Common myeloid progenitor, CD34-positive (primary cell): ENCODE measurements around the gene CHD1L.
A peak's percentile ranks its signal among the peaks of the same experiment; 100 is the strongest.
"Not testable (repeated sequence)": the region's sequence is repeated elsewhere in the genome, so short reads cannot be mapped to it uniquely, and the experiment has no call there.

Source experiments
- CTCF ChIA-PET: fragments of 350-600 bp; sonication (Branson Sonifier 250); formaldehyde crosslinking; loops from one replicate; lab custom pipeline; 2021; ENCODE audit warnings: antibody characterized with exemption; lab: Charles Lee
- POLR2A ChIA-PET: fragments of 350-600 bp; sonication (Branson Sonifier 250); formaldehyde crosslinking; loops from one replicate; lab custom pipeline; 2021; ENCODE audit warnings: antibody characterized with exemption; lab: Charles Lee
- DNase-seq, 3 donors: peaks; one replicate each; pipeline versions ENCODE4 v3.0.0 to v3.0.0-alpha.2; 2013
- H3K27ac ChIP-seq, 2 experiments: 1 replicate in 1 of 2; 2 replicates in 1 of 2; pipeline ENCODE4 v1.7.0; 2013; ENCODE audit warnings: inconsistent platforms in 2 of 2, low read length in 2 of 2, mild to moderate bottlenecking in 2 of 2, low read depth in 1 of 2, moderate library complexity in 1 of 2; ENCODE audit not compliant: severe bottlenecking in 2 of 2, insufficient read depth in 1 of 2, poor library complexity in 1 of 2
- H3K27me3 ChIP-seq, 5 experiments: replicated peaks in 2 of 5; 1 replicate in 3 of 5; 2 replicates in 2 of 5; pipeline versions ENCODE4 v1.6.1 to v1.7.0; 2013; ENCODE audit warnings: low read length in 4 of 5, mild to moderate bottlenecking in 2 of 5, moderate library complexity in 2 of 5, inconsistent platforms in 1 of 5; ENCODE audit not compliant: insufficient read depth in 5 of 5, control insufficient read depth in 4 of 5
- H3K36me3 ChIP-seq, 4 experiments: 1 replicate in 2 of 4; 2 replicates in 2 of 4; pipeline versions ENCODE4 v1.6.1 to v1.7.0; 2013; ENCODE audit warnings: low read length in 3 of 4, control low read depth in 1 of 4, mild to moderate bottlenecking in 1 of 4; ENCODE audit not compliant: control insufficient read depth in 4 of 4, insufficient read depth in 4 of 4
- H3K4me1 ChIP-seq, 4 experiments: 1 replicate in 3 of 4; 2 replicates in 1 of 4; pipeline versions ENCODE4 v1.6.1 to v1.7.1; 2013; ENCODE audit warnings: low read length in 3 of 4, mild to moderate bottlenecking in 3 of 4, control low read depth in 1 of 4, inconsistent platforms in 1 of 4, moderate library complexity in 1 of 4; ENCODE audit not compliant: control insufficient read depth in 4 of 4, insufficient read depth in 4 of 4; ENCODE audit errors: control extremely low read depth in 1 of 4
- H3K4me3 ChIP-seq, 7 experiments: 1 replicate in 4 of 7; 2 replicates in 3 of 7; pipeline versions ENCODE4 v1.5.1 to v1.7.0; 2013; ENCODE audit warnings: mild to moderate bottlenecking in 7 of 7, low read length in 6 of 7, moderate library complexity in 6 of 7, inconsistent platforms in 2 of 7, low read depth in 2 of 7, control low read depth in 1 of 7; ENCODE audit not compliant: insufficient read depth in 4 of 7, control insufficient read depth in 1 of 7; ENCODE audit errors: extremely low read depth in 1 of 7
- H3K9me3 ChIP-seq, 5 experiments: 1 replicate in 4 of 5; 2 replicates in 1 of 5; pipeline versions ENCODE4 v1.6.1 to v1.7.1; 2013; ENCODE audit warnings: low read length in 4 of 5, mild to moderate bottlenecking in 2 of 5, inconsistent platforms in 1 of 5, low read depth in 1 of 5, moderate library complexity in 1 of 5; ENCODE audit not compliant: control insufficient read depth in 4 of 5, insufficient read depth in 2 of 5; ENCODE audit errors: control extremely low read depth in 1 of 5
- WGBS: methylation state at CpG from one replicate; pipeline ENCODE4 v1.1.5; 2013; ENCODE audit not compliant: insufficient coverage; 5-methylcytosine and 5-hydroxymethylcytosine counted together

The CHD1L gene

GRCh38 chr1:147297438-147297837 is 55.0 kb downstream of the CHD1L start:
- peaks cover 3 to 46% (median 17%) of the 10 kb centered on the region in 5 experiments for H3K9me3 ChIP-seq
- 100% methylated on average over 1 of the region's 2 CpGs for WGBS
- DNase-seq: no peak
- no peaks in the 10 kb centered on the region for H3K27me3 ChIP-seq
- peaks cover 0 to 5% (median 2%) of the 10 kb centered on the region in 4 experiments for H3K4me1 ChIP-seq
- H3K27ac ChIP-seq: no peak overlapping the region
- peaks cover 38 to 65% (median 56%) of the 10 kb centered on the region in 4 experiments for H3K36me3 ChIP-seq
- H3K4me3 ChIP-seq: no peak overlapping the region
- ChIA-PET POLR2A (no interaction called here), CTCF (no interaction called here)

- H3K36me3 ChIP-seq, POLR2A ChIA-PET, H3K4me3 ChIP-seq, CTCF ChIA-PET, H3K4me1 ChIP-seq, DNase-seq, H3K27ac ChIP-seq, H3K27me3 ChIP-seq: not testable (repeated sequence)
- peaks cover 0 to 43% (median 7%) of the 10 kb centered on the region in 5 experiments for H3K9me3 ChIP-seq
- WGBS: 96% methylated on average over 3 of the region's 3 CpGs
Measured at GRCh38 chr1:147305803-147306202, 63.3 kb downstream of the CHD1L start.

- DNase-seq: no peak
- Histone ChIP-seq H3K4me3 (no peak overlapping the region), H3K4me1 (no peaks in the 10 kb centered on the region), H3K27me3 (no peaks in the 10 kb centered on the region), H3K9me3 (no peaks in the 10 kb centered on the region), H3K36me3 (no peaks in the 10 kb centered on the region), H3K27ac (no peak overlapping the region)
- WGBS: 92% methylated on average over 2 of the region's 3 CpGs
- ChIA-PET POLR2A (no interaction called here), CTCF (no interaction called here)
Measured at GRCh38 chr1:147316968-147317367, 74.5 kb downstream of the CHD1L start.

DNA sequence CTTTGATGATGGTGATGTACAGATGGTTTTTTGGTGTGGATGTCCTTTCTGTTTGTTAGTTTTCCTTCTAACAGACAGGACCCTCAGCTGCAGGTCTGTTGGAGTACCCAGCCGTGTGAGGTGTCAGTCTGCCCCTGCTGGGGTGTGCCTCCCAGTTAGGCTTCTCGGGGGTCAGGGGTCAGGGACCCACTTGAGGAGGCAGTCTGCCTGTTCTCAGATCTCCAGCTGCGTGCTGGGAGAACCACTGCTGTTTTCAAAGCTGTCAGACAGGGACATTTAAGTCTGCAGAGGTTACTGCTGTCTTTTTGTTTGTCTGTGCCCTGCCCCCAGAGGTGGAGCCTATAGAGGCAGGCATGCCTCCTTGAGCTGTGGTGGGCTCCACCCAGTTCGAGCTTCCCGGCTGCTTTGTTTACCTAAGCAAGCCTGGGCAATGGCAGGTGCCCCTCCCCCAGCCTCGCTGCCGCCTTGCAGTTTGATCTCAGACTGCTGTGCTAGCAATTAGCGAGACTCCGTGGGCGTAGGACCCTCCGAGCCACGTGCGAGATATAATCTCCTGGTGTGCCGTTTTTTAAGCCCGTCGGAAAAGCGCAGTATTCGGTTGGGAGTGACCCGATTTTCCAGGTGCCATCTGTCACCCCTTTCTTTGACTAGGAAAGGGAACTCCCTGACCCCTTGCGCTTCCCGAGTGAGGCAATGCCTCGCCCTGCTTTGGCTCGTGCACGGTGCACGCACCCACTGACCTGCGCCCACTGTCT is 84.6 kb downstream of the CHD1L start:
- H3K9me3 ChIP-seq, CTCF ChIA-PET, H3K36me3 ChIP-seq, H3K4me1 ChIP-seq, H3K27ac ChIP-seq, H3K4me3 ChIP-seq, DNase-seq, H3K27me3 ChIP-seq, POLR2A ChIA-PET: not testable (repeated sequence)
- 85% methylated on average over 12 of the region's 26 CpGs for WGBS

DNA sequence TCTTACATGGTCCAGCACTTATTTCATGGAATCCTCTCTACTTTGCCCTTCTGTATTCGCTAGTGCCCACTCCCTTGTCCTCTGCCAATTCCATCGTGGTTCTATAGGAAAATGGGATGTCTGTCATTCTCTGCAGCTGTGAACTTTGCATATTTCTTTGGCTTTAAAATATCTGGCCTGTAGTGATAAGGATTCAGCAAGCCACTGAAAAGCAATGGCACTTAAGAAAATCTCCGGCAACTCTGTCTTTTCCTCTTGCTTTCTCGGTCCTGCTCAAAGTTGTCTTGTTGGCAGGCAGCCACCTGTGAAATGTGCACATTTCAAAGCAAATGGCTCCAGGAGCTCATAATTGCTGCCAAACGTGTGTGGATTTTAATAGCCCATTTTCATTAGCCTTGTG is 91.8 kb downstream of the CHD1L start:
- 48% methylated on average over 4 of the region's 5 CpGs for WGBS
- Histone ChIP-seq H3K4me1 (peaks cover 0 to 2% (median 1%) of the 10 kb centered on the region in 4 experiments), H3K27ac (no peak overlapping the region), H3K36me3 (no peaks in the 10 kb centered on the region), H3K4me3 (no peak overlapping the region), H3K27me3 (peaks cover 0 to 2% (median 0%) of the 10 kb centered on the region in 5 experiments), H3K9me3 (peaks cover 0 to 2% (median 0%) of the 10 kb centered on the region in 5 experiments)
- peak in 2 of 3 donors; percentile 15 to 27 for DNase-seq
- CTCF ChIA-PET: interaction anchor here (1.1 kb wide), 1 partner anchor 9 kb away, joined by 3 read pairs; no protein-coding TSS in a partner anchor
- POLR2A ChIA-PET: interaction anchor here (0.7 kb wide), 1 partner anchor 15 kb away, joined by 3 read pairs; no protein-coding TSS in a partner anchor

DNA sequence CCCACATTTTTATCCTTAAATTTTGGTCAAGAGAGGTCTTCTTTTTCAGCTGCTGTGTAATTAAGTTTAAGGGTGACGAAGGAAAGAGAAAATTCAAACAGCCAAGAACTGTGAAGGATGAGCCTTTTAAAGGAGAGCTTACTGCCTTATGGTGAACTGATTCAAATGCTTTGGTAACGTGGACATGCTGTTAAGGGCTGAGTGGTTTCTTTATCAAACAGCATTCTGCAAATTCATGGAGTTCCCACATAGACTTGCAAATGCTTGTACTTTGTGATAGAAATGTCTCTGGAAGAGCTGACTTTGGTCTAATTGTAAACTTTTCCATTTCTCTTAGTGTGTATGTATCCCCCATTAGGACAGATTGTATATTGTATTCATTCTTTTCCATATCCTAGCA is 93.8 kb downstream of the CHD1L start:
- no peak for DNase-seq
- peaks cover 0 to 2% (median 1%) of the 10 kb centered on the region in 4 experiments for H3K4me1 ChIP-seq
- H3K9me3 ChIP-seq: peaks cover 0 to 2% (median 0%) of the 10 kb centered on the region in 5 experiments
- 100% methylated on average over 2 of the region's 2 CpGs for WGBS
- peaks cover 0 to 2% (median 0%) of the 10 kb centered on the region in 5 experiments for H3K27me3 ChIP-seq
- no peaks in the 10 kb centered on the region for H3K36me3 ChIP-seq
- no peak overlapping the region for H3K4me3 ChIP-seq
- POLR2A ChIA-PET: no interaction called here
- CTCF ChIA-PET: interaction anchor here (1.0 kb wide), 1 partner anchor 133 kb away, joined by 3 read pairs; no protein-coding TSS in a partner anchor
- H3K27ac ChIP-seq: no peak overlapping the region

DNA sequence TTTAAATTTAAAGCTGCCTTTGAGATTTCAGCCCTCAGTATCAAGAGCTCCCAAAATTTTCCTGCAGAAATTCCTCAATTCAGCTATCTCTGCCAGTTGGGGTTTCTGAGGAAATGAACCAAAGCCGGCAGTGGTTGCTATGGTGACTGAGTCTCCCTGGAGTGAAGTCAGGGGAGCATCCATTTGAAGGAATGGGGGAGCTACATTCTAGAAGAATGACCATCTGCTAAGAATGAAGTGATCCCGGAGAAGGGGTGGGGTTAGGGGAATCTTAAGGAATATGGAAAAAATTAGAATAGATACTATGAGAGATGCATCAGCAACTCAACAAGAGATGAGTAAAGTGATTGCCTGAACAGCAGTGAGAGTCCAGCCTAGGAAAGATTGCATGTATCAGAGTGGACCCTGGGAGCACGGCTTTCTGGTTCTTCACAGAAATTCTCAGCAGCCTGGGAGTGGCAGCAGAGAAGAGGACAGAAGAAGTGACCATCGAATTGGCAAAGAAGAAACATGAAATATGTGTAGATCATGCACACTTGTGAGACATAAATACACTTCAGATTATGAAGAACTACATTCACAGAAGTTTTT is 94.7 kb downstream of the CHD1L start:
- peaks cover 0 to 2% (median 1%) of the 10 kb centered on the region in 4 experiments for H3K4me1 ChIP-seq
- 43% methylated on average over 1 of the region's 4 CpGs for WGBS
- no peak overlapping the region for H3K27ac ChIP-seq
- H3K27me3 ChIP-seq: peaks cover 0 to 2% (median 0%) of the 10 kb centered on the region in 5 experiments
- H3K9me3 ChIP-seq: peaks cover 0 to 2% (median 0%) of the 10 kb centered on the region in 5 experiments
- ChIA-PET POLR2A (interaction anchor here (0.6 kb wide), 1 partner anchor 41 kb away, joined by 3 read pairs; no protein-coding TSS in a partner anchor), CTCF (interaction anchor here (1.0 kb wide), 1 partner anchor 132 kb away, joined by 3 read pairs; no protein-coding TSS in a partner anchor)
- no peak for DNase-seq
- no peaks in the 10 kb centered on the region for H3K36me3 ChIP-seq
- H3K4me3 ChIP-seq: no peak overlapping the region
